ENCODE data around the gene DCDC2C. TPM values are rescaled to one million over a fixed set of nuclear protein-coding genes. Genes with fewer than 3 reads are reported as not detected.

The DCDC2C gene
- total and polyA plus RNA-seq, 10 donors, result 0.03 to 0.22 TPM; not detected in 8

- Histone ChIP-seq H3K4me3 (no peak overlapping the region), H3K4me1 (peaks cover 0 to 11% (median 6%) of the 10 kb centered on the region in 6 donors), H3K27me3 (replicated peaks in 1 of 7) (peaks cover 0 to 13% (median 0%) of the 10 kb centered on the region in 7 donors), H3K27ac (no peak overlapping the region), H3K9me3 (no peaks in the 10 kb centered on the region), H3K36me3 (no peaks in the 10 kb centered on the region)
- intact Hi-C loops (cut with DNase I; ENCODE audit: low total_unique reads), result no loop called here
- TF ChIP-seq, protein P1, sequence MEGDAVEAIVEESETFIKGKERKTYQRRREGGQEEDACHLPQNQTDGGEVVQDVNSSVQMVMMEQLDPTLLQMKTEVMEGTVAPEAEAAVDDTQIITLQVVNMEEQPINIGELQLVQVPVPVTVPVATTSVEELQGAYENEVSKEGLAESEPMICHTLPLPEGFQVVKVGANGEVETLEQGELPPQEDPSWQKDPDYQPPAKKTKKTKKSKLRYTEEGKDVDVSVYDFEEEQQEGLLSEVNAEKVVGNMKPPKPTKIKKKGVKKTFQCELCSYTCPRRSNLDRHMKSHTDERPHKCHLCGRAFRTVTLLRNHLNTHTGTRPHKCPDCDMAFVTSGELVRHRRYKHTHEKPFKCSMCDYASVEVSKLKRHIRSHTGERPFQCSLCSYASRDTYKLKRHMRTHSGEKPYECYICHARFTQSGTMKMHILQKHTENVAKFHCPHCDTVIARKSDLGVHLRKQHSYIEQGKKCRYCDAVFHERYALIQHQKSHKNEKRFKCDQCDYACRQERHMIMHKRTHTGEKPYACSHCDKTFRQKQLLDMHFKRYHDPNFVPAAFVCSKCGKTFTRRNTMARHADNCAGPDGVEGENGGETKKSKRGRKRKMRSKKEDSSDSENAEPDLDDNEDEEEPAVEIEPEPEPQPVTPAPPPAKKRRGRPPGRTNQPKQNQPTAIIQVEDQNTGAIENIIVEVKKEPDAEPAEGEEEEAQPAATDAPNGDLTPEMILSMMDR (IDR thresholded peaks at IDR 0.05 in 8 of 11, conservative IDR thresholded peaks at IDR 0.05 in 3 of 11), result peak in 10 of 11 experiments; percentile 34 to 59 (median 48)
- no peak for TF ChIP-seq POLR2A (IDR thresholded peaks at IDR 0.05)
- 27 to 36% (median 33%) methylated on average over 21 to 22 of the region's 22 CpGs for WGBS, 5 donors
- no peak for DNase-seq
These were observed 25.0 kb downstream of the DCDC2C start for GRCh38 chr2:3728104-3729054.

DNA sequence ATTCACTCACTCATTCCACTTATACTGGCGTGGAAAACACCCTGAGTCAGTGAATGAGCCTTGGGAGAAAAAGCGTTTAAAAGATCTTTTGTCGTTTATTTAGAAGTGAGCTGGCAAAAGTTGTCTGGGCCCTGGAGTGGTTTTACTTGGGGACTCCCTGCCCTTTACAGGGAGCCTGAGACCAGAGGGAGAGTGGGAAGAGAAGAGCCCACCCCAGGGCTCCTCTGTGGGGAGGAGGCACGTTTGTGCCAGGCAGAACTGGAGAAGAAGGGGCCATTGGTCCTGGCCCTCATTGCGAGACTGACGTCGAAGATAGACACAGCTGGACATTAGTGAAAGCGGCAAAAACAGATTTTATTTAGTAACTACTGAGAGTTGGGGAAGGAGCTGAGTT, 25.7 kb downstream of the DCDC2C start:
- H3K4me3 ChIP-seq, result no peak overlapping the region
- H3K36me3 ChIP-seq, result no peaks in the 10 kb centered on the region
- DNase-seq, result no peak
- intact Hi-C loops (cut with DNase I; ENCODE audit: low total_unique reads), result no loop called here
- peaks cover 0 to 13% (median 0%) of the 10 kb centered on the region in 7 donors for H3K27me3 ChIP-seq (replicated peaks in 1 of 7)
- 81 to 91% (median 86%) methylated on average over 8 of the region's 8 CpGs for WGBS, 5 donors
- no peak overlapping the region for H3K27ac ChIP-seq
- no peak for TF ChIP-seq POLR2AphosphoS5 (IDR thresholded peaks at IDR 0.05)
- TF ChIP-seq, protein P1 (IDR thresholded peaks at IDR 0.05 in 8 of 11, conservative IDR thresholded peaks at IDR 0.05 in 3 of 11), result no peak
- no peak for TF ChIP-seq POLR2A (IDR thresholded peaks at IDR 0.05)
- no peaks in the 10 kb centered on the region for H3K9me3 ChIP-seq
- peaks cover 0 to 11% (median 6%) of the 10 kb centered on the region in 6 donors for H3K4me1 ChIP-seq

DNA sequence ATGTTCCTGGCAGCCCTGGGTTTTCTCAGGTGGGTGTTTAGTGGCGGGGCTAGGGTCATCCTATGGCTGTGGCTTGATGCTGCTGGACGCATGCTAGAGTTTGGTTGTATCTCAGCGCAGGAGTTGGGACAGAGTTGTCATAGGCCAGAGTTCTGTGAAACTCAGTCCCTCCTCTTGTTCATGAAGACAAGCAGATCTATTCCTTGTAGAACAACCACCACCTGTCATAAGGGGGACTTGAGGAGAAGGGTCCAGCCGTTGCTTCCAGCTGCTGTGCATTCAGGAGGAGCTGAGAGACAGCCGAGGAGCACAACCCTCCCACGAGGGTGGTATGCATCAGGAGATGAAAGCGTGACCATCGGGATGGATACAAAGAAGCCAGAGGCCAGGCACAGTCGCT, 26.4 kb downstream of the DCDC2C start:
- intact Hi-C loops (cut with DNase I; ENCODE audit: low total_unique reads), result no loop called here
- no peak for DNase-seq
- Histone ChIP-seq H3K9me3 (no peaks in the 10 kb centered on the region), H3K36me3 (no peaks in the 10 kb centered on the region), H3K4me3 (no peak overlapping the region), H3K27ac (no peak overlapping the region), H3K27me3 (replicated peaks in 1 of 7) (peaks cover 0 to 13% (median 0%) of the 10 kb centered on the region in 7 donors), H3K4me1 (peaks cover 0 to 11% (median 6%) of the 10 kb centered on the region in 6 donors)
- WGBS, 5 donors, result 76 to 90% (median 87%) methylated on average over 9 of the region's 9 CpGs
- TF ChIP-seq POLR2AphosphoS5 (IDR thresholded peaks at IDR 0.05) (no peak), POLR2A (IDR thresholded peaks at IDR 0.05) (no peak)

- Histone ChIP-seq H3K4me3 (no peak overlapping the region), H3K27me3 (replicated peaks in 1 of 7) (peaks cover 0 to 13% (median 0%) of the 10 kb centered on the region in 7 donors), H3K9me3 (no peaks in the 10 kb centered on the region), H3K4me1 (peaks cover 0 to 11% (median 6%) of the 10 kb centered on the region in 6 donors), H3K27ac (no peak overlapping the region), H3K36me3 (no peaks in the 10 kb centered on the region)
- 87 to 97% (median 90%) methylated on average over 8 of the region's 8 CpGs for WGBS, 5 donors
- DNase-seq, result no peak
- TF ChIP-seq, protein P1 (IDR thresholded peaks at IDR 0.05 in 8 of 11, conservative IDR thresholded peaks at IDR 0.05 in 3 of 11), result no peak
- TF ChIP-seq POLR2AphosphoS5 (IDR thresholded peaks at IDR 0.05) (no peak), POLR2A (IDR thresholded peaks at IDR 0.05) (no peak)
- intact Hi-C loops (cut with DNase I; ENCODE audit: low total_unique reads), result no loop called here
These were observed 27.3 kb downstream of the DCDC2C start for GRCh38 chr2:3730646-3731045.

All from spleen (tissue), 11 donors.